ENCODE measurements around the gene MUC5B.

DNA sequence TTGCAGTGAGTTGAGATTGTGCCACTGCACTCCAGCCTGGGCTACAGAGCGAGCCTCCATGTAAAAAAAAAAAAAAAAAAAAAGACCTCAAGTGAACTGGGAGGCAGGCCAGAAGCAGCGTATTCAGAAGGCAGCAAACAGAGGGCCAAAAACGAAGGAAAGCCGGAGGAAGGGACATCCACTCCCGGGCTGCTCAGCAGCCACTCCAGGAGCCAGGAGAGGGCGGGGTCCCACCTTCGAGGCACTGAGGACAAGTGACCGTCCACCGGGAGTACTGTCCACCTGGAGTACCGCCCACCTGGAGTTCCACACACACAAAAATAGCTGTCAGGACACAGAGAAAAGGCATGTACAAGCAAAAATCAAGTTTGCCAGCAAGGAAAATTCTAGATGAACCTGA, 81.1 kb downstream of the MUC5B start:
- TF ChIP-seq ARHGAP35 (CRISPR knock-in tag; IDR thresholded peaks at IDR 0.05; ENCODE audit: borderline replicate concordance), result no peak
- TF ChIP-seq ZNF260 (CRISPR knock-in tag; IDR thresholded peaks at IDR 0.05; ENCODE audit: borderline replicate concordance, low read depth), result no peak
- TF ChIP-seq, protein P1, sequence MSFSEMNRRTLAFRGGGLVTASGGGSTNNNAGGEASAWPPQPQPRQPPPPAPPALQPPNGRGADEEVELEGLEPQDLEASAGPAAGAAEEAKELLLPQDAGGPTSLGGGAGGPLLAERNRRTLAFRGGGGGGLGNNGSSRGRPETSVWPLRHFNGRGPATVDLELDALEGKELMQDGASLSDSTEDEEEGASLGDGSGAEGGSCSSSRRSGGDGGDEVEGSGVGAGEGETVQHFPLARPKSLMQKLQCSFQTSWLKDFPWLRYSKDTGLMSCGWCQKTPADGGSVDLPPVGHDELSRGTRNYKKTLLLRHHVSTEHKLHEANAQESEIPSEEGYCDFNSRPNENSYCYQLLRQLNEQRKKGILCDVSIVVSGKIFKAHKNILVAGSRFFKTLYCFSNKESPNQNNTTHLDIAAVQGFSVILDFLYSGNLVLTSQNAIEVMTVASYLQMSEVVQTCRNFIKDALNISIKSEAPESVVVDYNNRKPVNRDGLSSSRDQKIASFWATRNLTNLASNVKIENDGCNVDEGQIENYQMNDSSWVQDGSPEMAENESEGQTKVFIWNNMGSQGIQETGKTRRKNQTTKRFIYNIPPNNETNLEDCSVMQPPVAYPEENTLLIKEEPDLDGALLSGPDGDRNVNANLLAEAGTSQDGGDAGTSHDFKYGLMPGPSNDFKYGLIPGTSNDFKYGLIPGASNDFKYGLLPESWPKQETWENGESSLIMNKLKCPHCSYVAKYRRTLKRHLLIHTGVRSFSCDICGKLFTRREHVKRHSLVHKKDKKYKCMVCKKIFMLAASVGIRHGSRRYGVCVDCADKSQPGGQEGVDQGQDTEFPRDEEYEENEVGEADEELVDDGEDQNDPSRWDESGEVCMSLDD (CRISPR knock-in tag; IDR thresholded peaks at IDR 0.05; ENCODE audit: borderline replicate concordance), result no peak
- TF ChIP-seq, protein P2, sequence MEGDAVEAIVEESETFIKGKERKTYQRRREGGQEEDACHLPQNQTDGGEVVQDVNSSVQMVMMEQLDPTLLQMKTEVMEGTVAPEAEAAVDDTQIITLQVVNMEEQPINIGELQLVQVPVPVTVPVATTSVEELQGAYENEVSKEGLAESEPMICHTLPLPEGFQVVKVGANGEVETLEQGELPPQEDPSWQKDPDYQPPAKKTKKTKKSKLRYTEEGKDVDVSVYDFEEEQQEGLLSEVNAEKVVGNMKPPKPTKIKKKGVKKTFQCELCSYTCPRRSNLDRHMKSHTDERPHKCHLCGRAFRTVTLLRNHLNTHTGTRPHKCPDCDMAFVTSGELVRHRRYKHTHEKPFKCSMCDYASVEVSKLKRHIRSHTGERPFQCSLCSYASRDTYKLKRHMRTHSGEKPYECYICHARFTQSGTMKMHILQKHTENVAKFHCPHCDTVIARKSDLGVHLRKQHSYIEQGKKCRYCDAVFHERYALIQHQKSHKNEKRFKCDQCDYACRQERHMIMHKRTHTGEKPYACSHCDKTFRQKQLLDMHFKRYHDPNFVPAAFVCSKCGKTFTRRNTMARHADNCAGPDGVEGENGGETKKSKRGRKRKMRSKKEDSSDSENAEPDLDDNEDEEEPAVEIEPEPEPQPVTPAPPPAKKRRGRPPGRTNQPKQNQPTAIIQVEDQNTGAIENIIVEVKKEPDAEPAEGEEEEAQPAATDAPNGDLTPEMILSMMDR (CRISPR knock-in tag; IDR thresholded peaks at IDR 0.05), result no peak
- TF ChIP-seq YY1 (IDR thresholded peaks at IDR 0.05; ENCODE audit: insufficient read depth, insufficient replicate concordance, low read depth, low read length), result no peak
- TF ChIP-seq ELF4 (CRISPR knock-in tag; IDR thresholded peaks at IDR 0.05; ENCODE audit: borderline replicate concordance), result no peak
- no peak for TF ChIP-seq POLR2A (IDR thresholded peaks at IDR 0.05; ENCODE audit: insufficient read depth in 1 of 2, low read depth in 2 of 2, low read length in 2 of 2)
- TF ChIP-seq FOXA1 (IDR thresholded peaks at IDR 0.05), result no peak
- TF ChIP-seq FOXA1 (CRISPR knock-in tag; IDR thresholded peaks at IDR 0.05), result no peak
- TF ChIP-seq CREM (IDR thresholded peaks at IDR 0.05), result no peak
- TF ChIP-seq CREM (CRISPR knock-in tag; IDR thresholded peaks at IDR 0.05), result no peak
- TF ChIP-seq ONECUT2 (CRISPR knock-in tag; IDR thresholded peaks at IDR 0.05), result no peak

Data from HepG2 (cell line).